Stimulated activated CD4-positive, alpha-beta T cell treated with anti-CD3 and anti-CD28 coated beads, TNF-alpha, amount 100 ng/mL, for 1 hour (primary cell): ENCODE measurements around the gene IL4R.
"Not testable (repeated sequence)": the region's sequence is repeated elsewhere in the genome, so short reads cannot be mapped to it uniquely, and the experiment has no call there.

Experiments used
- DNase-seq, 3 donors: peaks; one replicate each; pipeline ENCODE4 v3.0.0-alpha.2; 2020; ENCODE audit warnings: low read depth in 3 of 3, low spot score in 1 of 3

Gene IL4R

GRCh38 chr16:27327586-27327915 lies 13.8 kb downstream of the IL4R start:
- no peak for DNase-seq

GRCh38 chr16:27328937-27329336 lies 15.2 kb downstream of the IL4R start:
- DNase-seq = no peak

- not testable (repeated sequence) for DNase-seq
Observed at GRCh38 chr16:27329376-27330079, 15.8 kb downstream of the IL4R start.

- DNase-seq = no peak
Observed at GRCh38 chr16:27330542-27330941, 16.8 kb downstream of the IL4R start.

- no peak for DNase-seq
Observed at GRCh38 chr16:27332105-27332504, 18.3 kb downstream of the IL4R start.

GRCh38 chr16:27333104-27333503 lies 19.3 kb downstream of the IL4R start:
- DNase-seq = no peak

GRCh38 chr16:27333549-27333948 lies 19.8 kb downstream of the IL4R start:
- DNase-seq = no peak

- DNase-seq = no peak
Observed at GRCh38 chr16:27334192-27334764, 20.5 kb downstream of the IL4R start.

- no peak for DNase-seq
Observed at GRCh38 chr16:27334838-27335237, 21.1 kb downstream of the IL4R start.

- no peak for DNase-seq
Observed at GRCh38 chr16:27335349-27336053, 21.7 kb downstream of the IL4R start.

GRCh38 chr16:27337024-27337423 lies 23.2 kb downstream of the IL4R start:
- DNase-seq = no peak

GRCh38 chr16:27339180-27339579 lies 25.4 kb downstream of the IL4R start:
- no peak for DNase-seq

GRCh38 chr16:27340654-27341053 lies 26.9 kb downstream of the IL4R start:
- DNase-seq = no peak

- DNase-seq = no peak
Observed at GRCh38 chr16:27341549-27341948, 27.8 kb downstream of the IL4R start.

- no peak for DNase-seq
Observed at GRCh38 chr16:27341971-27342370, 28.2 kb downstream of the IL4R start.

- DNase-seq = no peak
Observed at GRCh38 chr16:27344721-27345120, 30.9 kb downstream of the IL4R start.

- no peak for DNase-seq
Observed at GRCh38 chr16:27345201-27345600, 31.4 kb downstream of the IL4R start.

GRCh38 chr16:27346819-27347218 lies 33.0 kb downstream of the IL4R start:
- no peak for DNase-seq

GRCh38 chr16:27347930-27348685 lies 34.3 kb downstream of the IL4R start:
- no peak for DNase-seq

- no peak for DNase-seq
Observed at GRCh38 chr16:27349276-27349675, 35.5 kb downstream of the IL4R start.

GRCh38 chr16:27350006-27350405 lies 36.2 kb downstream of the IL4R start:
- DNase-seq = no peak

- no peak for DNase-seq
Observed at GRCh38 chr16:27351989-27352388, 38.2 kb downstream of the IL4R start.
